ENCODE measurements around the gene IL1RL1. TPM values are rescaled to one million over a fixed set of nuclear protein-coding genes. Genes with fewer than 3 reads are reported as not detected.

Gene IL1RL1
- total RNA-seq, 1 donor from 2014 or later: 4.0 TPM

DNA sequence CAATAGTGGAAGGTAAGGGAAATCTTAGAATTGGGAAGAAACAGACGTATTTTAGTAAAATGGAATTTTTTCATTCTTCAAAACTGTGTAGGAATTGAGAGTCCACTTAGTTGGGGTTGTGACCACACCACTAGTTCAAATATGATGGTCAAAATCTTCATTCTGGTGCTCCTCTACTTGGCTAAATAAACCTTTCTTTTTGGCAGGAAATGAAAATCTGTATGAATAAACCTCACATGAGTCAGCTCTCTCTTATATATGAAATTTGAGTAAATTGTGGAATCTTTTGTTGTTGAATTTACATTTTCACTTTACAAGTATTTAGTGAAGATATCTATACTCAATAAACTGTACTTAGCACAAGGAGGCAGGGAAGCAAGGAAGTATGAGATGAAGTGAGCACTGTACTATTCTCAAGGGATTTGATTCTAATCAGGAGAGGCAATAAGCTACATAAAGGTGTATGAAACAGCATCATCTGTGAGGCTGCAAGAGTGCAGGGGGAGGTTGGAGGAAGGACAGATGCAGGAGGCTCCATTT, 64.8 kb downstream of the IL1RL1 start:
- no peak for DNase-seq

GRCh38 chr2:102383722-102384121, 72.4 kb downstream of the IL1RL1 start:
- no peak for DNase-seq

GRCh38 chr2:102385522-102385921, 74.2 kb downstream of the IL1RL1 start:
- no peak for DNase-seq

GRCh38 chr2:102386004-102386403, 74.6 kb downstream of the IL1RL1 start:
- DNase-seq: no peak

DNA sequence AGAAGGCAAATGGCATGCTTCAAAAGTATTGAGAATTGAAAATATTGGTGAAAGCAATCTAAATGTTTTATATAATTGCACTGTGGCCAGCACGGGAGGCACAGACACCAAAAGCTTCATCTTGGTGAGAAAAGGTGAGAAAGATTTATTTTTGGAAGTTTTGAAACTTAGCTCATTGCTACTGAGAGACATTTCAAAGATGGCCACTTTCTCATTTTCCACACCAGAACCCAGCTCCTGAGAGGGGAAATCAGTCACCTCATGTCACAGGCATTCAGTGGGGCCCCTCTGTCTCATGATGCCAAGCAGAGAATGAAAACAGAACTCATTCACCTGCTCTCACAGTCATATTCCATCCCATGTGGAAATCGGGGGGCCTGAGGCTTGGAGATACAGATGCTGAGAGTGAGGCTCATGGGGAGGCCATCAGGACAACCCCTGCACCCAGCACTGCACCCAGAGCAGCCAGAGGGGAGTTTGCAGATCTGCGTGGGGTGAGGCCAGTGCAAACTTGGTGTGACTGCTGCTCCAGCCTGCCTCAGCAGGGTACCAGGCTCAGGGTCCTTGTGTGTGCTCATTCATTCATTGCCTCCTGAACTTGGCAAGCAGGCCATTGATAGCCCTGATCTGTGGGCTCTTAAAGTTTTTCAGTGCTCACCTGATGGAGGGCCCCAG, 75.6 kb downstream of the IL1RL1 start:
- DNase-seq: no peak

DNA sequence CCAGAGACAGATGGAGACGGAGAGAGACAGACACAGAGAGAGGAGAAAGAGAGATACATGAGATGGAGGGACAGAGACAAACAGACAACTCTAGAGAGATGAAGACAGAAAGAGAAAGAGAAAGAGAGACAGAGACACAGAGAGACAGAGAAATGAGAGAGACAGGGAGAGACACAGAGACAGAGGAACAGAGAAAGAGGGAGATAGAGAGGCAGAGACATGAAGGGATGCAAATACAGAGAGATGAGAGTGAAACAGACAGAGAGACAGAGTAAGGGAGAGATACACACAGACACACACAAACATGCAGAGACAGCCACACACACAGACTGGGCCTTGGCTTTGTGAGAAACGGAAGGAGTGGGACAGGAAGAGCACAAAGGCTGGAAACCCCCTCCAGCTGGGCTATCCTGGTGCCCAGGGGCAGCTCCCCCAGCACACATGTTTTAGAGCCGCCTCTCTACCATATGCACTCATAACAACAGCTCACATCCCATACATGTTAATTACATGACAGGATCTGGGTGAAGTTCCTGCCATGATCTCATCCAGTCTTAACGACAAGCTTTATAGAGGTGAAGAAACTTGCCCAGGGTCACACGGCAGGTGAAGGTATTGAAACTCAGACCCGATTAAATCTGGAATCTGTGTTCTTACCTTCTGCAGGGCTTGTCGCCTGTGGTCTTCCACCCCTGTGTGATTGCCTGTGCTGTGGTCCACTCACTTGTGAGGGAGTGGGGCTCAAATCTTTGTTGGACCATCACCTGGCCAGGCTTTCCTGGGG, 76.6 kb downstream of the IL1RL1 start:
- DNase-seq: no peak

- DNase-seq: no peak
Observed at GRCh38 chr2:102391565-102391964, 80.2 kb downstream of the IL1RL1 start.

DNA sequence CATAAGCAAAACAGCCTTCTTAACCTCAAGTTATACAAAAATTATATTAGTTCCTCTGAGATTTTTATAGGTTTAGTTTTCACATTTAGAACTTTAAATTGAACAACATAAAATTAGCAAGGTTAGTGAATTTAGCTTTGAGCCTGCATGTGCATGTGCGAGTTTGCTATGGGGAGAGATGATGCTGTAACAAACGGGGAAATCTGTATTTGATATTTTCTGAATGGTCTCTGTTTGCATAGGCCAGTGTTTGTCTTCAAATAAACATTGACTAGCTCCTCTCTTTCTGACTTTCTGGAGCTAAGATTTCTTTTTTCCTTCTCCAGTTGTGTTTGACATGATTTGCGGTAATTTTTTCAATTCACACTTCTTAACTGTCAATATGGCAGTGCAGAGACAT, 80.7 kb downstream of the IL1RL1 start:
- DNase-seq: no peak

DNA sequence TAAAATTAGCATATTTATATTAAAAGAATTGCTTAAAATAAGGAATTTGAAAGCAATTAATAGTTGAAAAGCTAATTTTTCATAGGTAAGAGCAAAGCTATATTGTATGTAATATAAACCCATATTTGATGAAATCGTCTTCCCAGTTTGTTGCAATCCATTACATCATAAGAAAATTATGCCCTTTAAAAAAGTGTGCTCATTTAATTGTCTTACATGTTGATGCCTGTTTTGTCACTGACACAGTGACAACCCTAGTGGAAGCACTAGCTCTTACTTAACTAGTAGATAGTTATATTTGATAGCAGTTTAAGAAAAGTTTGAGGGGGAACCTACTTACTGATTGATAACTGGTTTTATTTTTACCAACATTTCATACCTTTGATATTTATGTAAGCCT, 81.6 kb downstream of the IL1RL1 start:
- DNase-seq: no peak

GRCh38 chr2:102396012-102396411, 84.6 kb downstream of the IL1RL1 start:
- no peak for DNase-seq

GRCh38 chr2:102397209-102397608, 85.8 kb downstream of the IL1RL1 start:
- DNase-seq: no peak

- DNase-seq: no peak
Observed at GRCh38 chr2:102399499-102400141, 88.3 kb downstream of the IL1RL1 start.

GRCh38 chr2:102401456-102401855, 90.1 kb downstream of the IL1RL1 start:
- DNase-seq: no peak

Other genes with a start within 250 kb of the IL1RL1 start
- 16.1 TPM for gene IL1R1, start 168.8 kb upstream of the IL1RL1 start, total RNA-seq
- gene IL1RL2, start 124.5 kb upstream of the IL1RL1 start, total RNA-seq: 2.8 TPM
- gene IL18R1, start 44.2 kb downstream of the IL1RL1 start, total RNA-seq: 4.5 TPM
- 0.31 TPM for gene IL18RAP, start 111.6 kb downstream of the IL1RL1 start, total RNA-seq
- gene SLC9A4, start 161.7 kb downstream of the IL1RL1 start, total RNA-seq: 0.10 TPM

Data from tongue (tissue), 2 donors.